H1 (cell line): Measurements from ENCODE around the gene NKX2-1. TPM values are rescaled to one million over a fixed set of nuclear protein-coding genes. Genes with fewer than 3 reads are reported as not detected.
A peak's percentile ranks its signal among the peaks of the same experiment; 100 is the strongest.

Source experiments
- ATF3 ChIP-seq: IDR thresholded peaks from 2 replicates; pipeline ENCODE4 v1.6.1; 2011; ENCODE audit warnings: low read depth, mild to moderate bottlenecking, low read length; ENCODE audit not compliant: insufficient read depth
- BCL11A ChIP-seq, 2 experiments: IDR thresholded peaks; one replicate each; pipeline ENCODE4 v1.6.1; 2011; ENCODE audit warnings: low read depth in 2 of 2, low read length in 2 of 2, mild to moderate bottlenecking in 2 of 2
- CBX5 ChIP-seq: fragments of 300-800, 300-1000 bp; sonication (generic); IDR thresholded peaks from 2 replicates; pipeline ENCODE4 v1.7.1; 2016; ENCODE audit warnings: antibody characterized with exemption, low read length, low read depth
- CBX8 ChIP-seq: fragments of 300-800, 300-1000 bp; sonication (generic); IDR thresholded peaks from 2 replicates; pipeline ENCODE4 v1.7.1; 2016; ENCODE audit warnings: low read depth, low read length, borderline replicate concordance
- CEBPB ChIP-seq: IDR thresholded peaks from 2 replicates; pipeline ENCODE4 v1.6.1; 2012; ENCODE audit warnings: low read depth, low read length
- EGR1 ChIP-seq: IDR thresholded peaks from 2 replicates; pipeline ENCODE4 v1.6.1; 2011; ENCODE audit warnings: low read depth, low read length, borderline replicate concordance
- EZH2 ChIP-seq: fragments of 200-600 bp; sonication (generic); IDR thresholded peaks from 2 replicates; pipeline ENCODE4 v1.7.1; 2012; ENCODE audit warnings: low read depth, mild to moderate bottlenecking, moderate library complexity, low read length, inconsistent platforms; ENCODE audit not compliant: severe bottlenecking
- JUN ChIP-seq: IDR thresholded peaks from 2 replicates; pipeline ENCODE4 v1.6.1; 2011; ENCODE audit warnings: low read depth, mild to moderate bottlenecking, improper control_type of control experiment, low read length
- KDM5A ChIP-seq: fragments of 200-600 bp; IDR thresholded peaks from 2 replicates; pipeline ENCODE4 v1.7.1; 2012; ENCODE audit warnings: mild to moderate bottlenecking, low read length, inconsistent platforms, mixed read lengths
- MAFK ChIP-seq: IDR thresholded peaks from 2 replicates; pipeline ENCODE4 v1.6.1; 2012; ENCODE audit warnings: low read depth, mild to moderate bottlenecking, improper control_type of control experiment, low read length
- RAD21 ChIP-seq, 2 experiments: IDR thresholded peaks in 1 of 2; conservative IDR thresholded peaks in 1 of 2; 2 replicates each; pipeline ENCODE4 v1.6.1; 2011; ENCODE audit warnings: low read depth in 2 of 2, low read length in 2 of 2, improper control_type of control experiment in 1 of 2, inconsistent platforms in 1 of 2, mild to moderate bottlenecking in 1 of 2, moderate library complexity in 1 of 2
- RFX5 ChIP-seq: IDR thresholded peaks from 2 replicates; pipeline ENCODE4 v1.6.1; 2011; ENCODE audit warnings: low read depth, low read length, improper control_type of control experiment, borderline replicate concordance
- RNF2 ChIP-seq: fragments of 200-900, 300-1000 bp; sonication (generic); IDR thresholded peaks from 2 replicates; pipeline ENCODE4 v1.7.1; 2016; ENCODE audit warnings: borderline replicate concordance, low read depth, mild to moderate bottlenecking, antibody characterized with exemption, low read length; ENCODE audit not compliant: poor library complexity, severe bottlenecking; ENCODE audit errors: missing control alignments
- SIN3A ChIP-seq, 2 experiments: IDR thresholded peaks in 1 of 2; conservative IDR thresholded peaks in 1 of 2; 2 replicates each; pipeline ENCODE4 v1.6.1; 2011 to 2012; ENCODE audit warnings: low read length in 2 of 2, improper control_type of control experiment in 1 of 2, low read depth in 1 of 2, mild to moderate bottlenecking in 1 of 2
- SUZ12 ChIP-seq: fragments of 200-600 bp; sonication (generic); IDR thresholded peaks from 2 replicates; pipeline ENCODE4 v1.6.1; 2012; ENCODE audit warnings: mild to moderate bottlenecking, inconsistent platforms, low read length, moderate library complexity, mixed read lengths
- TAF7 ChIP-seq: optimal IDR thresholded peaks from 2 replicates; pipeline ENCODE3; 2011; ENCODE audit warnings: low read depth, mild to moderate bottlenecking, inconsistent platforms, low read length, moderate library complexity, borderline replicate concordance
- USF2 ChIP-seq: IDR thresholded peaks from 2 replicates; pipeline ENCODE4 v1.6.1; 2011; ENCODE audit warnings: low read length, improper control_type of control experiment
- ZNF274 ChIP-seq: IDR thresholded peaks from 2 replicates; pipeline ENCODE4 v1.7.0; 2012; ENCODE audit warnings: low read length, borderline replicate concordance; ENCODE audit errors: extremely low read depth
- polyA plus RNA-seq, 7 experiments: library from polyadenylated mRNA; depleted of rRNA in 3 of 7; stranded (reverse) in 5 of 7; unstranded in 2 of 7; fragments of >200 nt in 5 of 7; fragments of 200-250 nt in 2 of 7; gene quantifications; 1 replicate in 5 of 7; 2 replicates in 1 of 7; 4 replicates in 1 of 7; pipeline versions ENCODE4 v1.2.1 to v1.2.3, GENCODE V29; 2011 to 2013; ENCODE audit warnings: missing spikeins in 2 of 7, mixed read lengths in 2 of 7
- total RNA-seq: library from RNA; stranded (reverse); fragmentation: NEBNext Ultra II Directional; extraction: Animal tissue kit (Norgen Biotek cat#: 25700); gene quantifications from 2 replicates; pipeline ENCODE4 v1.2.1, GENCODE V29; 2021

The NKX2-1 gene
- total and polyA plus RNA-seq, 2 of the 8 experiments (the other 6 are each of a cell fraction or from before 2014, with no cell fraction given), result not detected

- TF ChIP-seq EZH2 (peak; percentile 33), SUZ12 (peak; percentile 63; the same call in 1 of the 2 replicates), USF2 (no peak), CBX5 (no peak), TAF7 (no peak), ZNF274 (no peak), RNF2 (peak; percentile 46), CEBPB (peak; percentile 96), BCL11A (IDR thresholded peaks at IDR 0.05; ENCODE audit: low read depth in 2 of 2, low read length in 2 of 2) (no peak), SIN3A (conservative IDR thresholded peaks at IDR 0.05 in 1 of 2, IDR thresholded peaks at IDR 0.05 in 1 of 2; ENCODE audit: low read depth in 1 of 2, low read length in 2 of 2) (no peak), KDM5A (no peak), EGR1 (no peak), JUN (no peak), RFX5 (no peak), CBX8 (no peak; the same call in 1 of the 2 replicates), RAD21 (IDR thresholded peaks at IDR 0.05 in 1 of 2, conservative IDR thresholded peaks at IDR 0.05 in 1 of 2; ENCODE audit: low read depth in 2 of 2, low read length in 2 of 2) (0 out of 4 replicates have a peak, but pooled peaks of 1 of the 2 experiments have one; percentile 5), MAFK (no peak), ATF3 (no peak)
Observed at GRCh38 chr14:36521598-36522345, 1.7 kb upstream of the NKX2-1 start (continued).
